SU-DHL-6 (cell line): Measurements from ENCODE around the gene RNF217.

Experiments
- H2AFZ ChIP-seq: fragments of 200-600 bp; sonication (generic); 2 replicates; pipeline ENCODE4 v1.6.1; 2014; ENCODE audit warnings: low read depth, mild to moderate bottlenecking, moderate library complexity, mixed read lengths, antibody characterized with exemption, low read length; ENCODE audit not compliant: severe bottlenecking
- H3F3A ChIP-seq: fragments of 200-600 bp; shearing (Covaris generic); 2 replicates; pipeline ENCODE4 v1.6.0; 2016; ENCODE audit warnings: antibody characterized with exemption, mild to moderate bottlenecking; ENCODE audit not compliant: insufficient read depth
- H3K27ac ChIP-seq: fragments of 200-600 bp; sonication (generic); 2 replicates; pipeline ENCODE4 v1.5.1; 2016; ENCODE audit warnings: low read depth, mild to moderate bottlenecking, low read length, moderate library complexity, mixed read lengths
- H3K27me3 ChIP-seq: fragments of 200-600 bp; sonication (generic), shearing (Covaris generic); 2 replicates; pipeline ENCODE4 v1.6.0; 2014; ENCODE audit warnings: mild to moderate bottlenecking, low read length
- H3K36me3 ChIP-seq: fragments of 200-600 bp; sonication (generic); 2 replicates; pipeline ENCODE4 v1.6.1; 2014; ENCODE audit warnings: mild to moderate bottlenecking, low read length, mixed read lengths
- H3K4me2 ChIP-seq: fragments of 300-600, 200-600 bp; shearing (Covaris generic), sonication (generic); 2 replicates; pipeline ENCODE4 v1.6.0; 2014; ENCODE audit warnings: low read length, low read depth, mild to moderate bottlenecking; ENCODE audit not compliant: poor library complexity, severe bottlenecking
- H3K4me3 ChIP-seq: fragments of 200-600 bp; sonication (generic); 2 replicates; pipeline ENCODE4 v1.5.1; 2014; ENCODE audit warnings: antibody characterized with exemption, low read length, mild to moderate bottlenecking, mixed read lengths; ENCODE audit not compliant: insufficient read depth, poor library complexity, severe bottlenecking
- H3K79me2 ChIP-seq: fragments of 200-600 bp; sonication (generic); 2 replicates; pipeline ENCODE4 v1.6.1; 2014; ENCODE audit warnings: mild to moderate bottlenecking, low read length, moderate library complexity; ENCODE audit not compliant: insufficient read depth
- H3K9ac ChIP-seq: fragments of 200-600 bp; sonication (generic); 2 replicates; pipeline ENCODE4 v1.7.0; 2014; ENCODE audit warnings: mild to moderate bottlenecking, low read length
- H3K9me2 ChIP-seq: fragments of 200-600 bp; sonication (generic); replicated peaks from 2 replicates; pipeline ENCODE4 v1.6.1; 2014; ENCODE audit warnings: low read length; ENCODE audit not compliant: insufficient read depth
- H3K9me3 ChIP-seq: fragments of 200-600 bp; sonication (generic); 2 replicates; pipeline ENCODE4 v1.6.1; 2014; ENCODE audit warnings: low read length, mixed read lengths; ENCODE audit not compliant: insufficient read depth
- H4K20me1 ChIP-seq: fragments of 200-600 bp; sonication (generic); 2 replicates; pipeline ENCODE4 v1.6.1; 2014; ENCODE audit warnings: low read depth, mild to moderate bottlenecking, antibody characterized with exemption, low read length, moderate library complexity, mixed read lengths
- CTCF ChIP-seq: fragments of 200-600 bp; sonication (generic); IDR thresholded peaks from one replicate; pipeline ENCODE4 v1.5.1; 2017; ENCODE audit warnings: antibody characterized with exemption, mild to moderate bottlenecking, low read length, moderate library complexity; ENCODE audit not compliant: insufficient read depth, poor library complexity, severe bottlenecking
- EZH2phosphoT487 ChIP-seq: fragments of 200-600 bp; sonication (generic), shearing (Covaris generic); conservative IDR thresholded peaks from 2 replicates; pipeline ENCODE4 v1.6.1; 2018; ENCODE audit warnings: mild to moderate bottlenecking, antibody characterized with exemption, low read length, moderate library complexity, mixed read lengths

Gene RNF217

GRCh38 chr6:125112934-125113333, 150.7 kb downstream of the RNF217 start:
- Histone ChIP-seq H3K9me2 (no peaks in the 10 kb centered on the region), H3K79me2 (no peaks in the 10 kb centered on the region), H3K4me3 (no peak overlapping the region), H3K9ac (no peak overlapping the region), H3K9me3 (0 out of 2 replicates have a peak, but pooled peaks cover 6% of the 10 kb centered on the region), H3K36me3 (no peaks in the 10 kb centered on the region), H3F3A (no peaks in the 10 kb centered on the region), H4K20me1 (no peaks in the 10 kb centered on the region), H3K27ac (no peak overlapping the region), H2AFZ (no peak overlapping the region), H3K4me2 (no peak overlapping the region), H3K27me3 (no peaks in the 10 kb centered on the region)
- TF ChIP-seq EZH2phosphoT487 (no peak), CTCF (no peak)

GRCh38 chr6:125114248-125114858, 152.1 kb downstream of the RNF217 start:
- H3K4me2 ChIP-seq: no peak overlapping the region

DNA sequence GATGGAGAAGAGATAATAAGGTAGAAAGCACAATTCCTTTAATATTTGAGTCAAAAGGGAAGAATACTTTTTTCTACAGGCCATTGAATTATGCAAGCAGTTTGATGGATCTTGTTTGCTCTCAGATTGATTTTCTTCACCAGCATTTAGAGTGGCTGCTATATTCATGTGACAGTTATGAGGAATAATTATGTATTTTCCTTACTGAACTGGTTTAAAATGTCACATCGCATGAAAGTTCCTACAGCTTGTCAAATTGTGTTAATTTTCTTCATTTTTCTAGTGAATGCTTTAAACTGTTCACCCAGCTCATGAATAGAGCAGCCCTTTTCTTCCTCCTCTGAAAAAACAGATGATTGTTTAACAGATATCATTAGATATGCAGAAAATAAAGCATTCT, 153.9 kb downstream of the RNF217 start:
- Histone ChIP-seq H4K20me1 (no peaks in the 10 kb centered on the region), H2AFZ (no peak overlapping the region), H3K9ac (no peak overlapping the region), H3K79me2 (no peaks in the 10 kb centered on the region), H3K9me3 (no peaks in the 10 kb centered on the region), H3K4me3 (no peak overlapping the region), H3K36me3 (no peaks in the 10 kb centered on the region), H3K9me2 (no peaks in the 10 kb centered on the region), H3K27me3 (no peaks in the 10 kb centered on the region), H3F3A (no peaks in the 10 kb centered on the region), H3K4me2 (no peak overlapping the region), H3K27ac (no peak overlapping the region)
- TF ChIP-seq CTCF (no peak), EZH2phosphoT487 (no peak)

More at GRCh38 chr6:125114248-125114858, 152.1 kb downstream of the RNF217 start:
- Histone ChIP-seq H4K20me1 (no peaks in the 10 kb centered on the region), H3K9ac (no peak overlapping the region), H3F3A (no peaks in the 10 kb centered on the region), H3K27ac (no peak overlapping the region), H3K4me3 (no peak overlapping the region), H3K9me2 (no peaks in the 10 kb centered on the region), H3K9me3 (0 out of 2 replicates have a peak, but pooled peaks cover 6% of the 10 kb centered on the region), H3K27me3 (no peaks in the 10 kb centered on the region), H2AFZ (no peak overlapping the region), H3K79me2 (no peaks in the 10 kb centered on the region), H3K36me3 (no peaks in the 10 kb centered on the region)
- peak; percentile 80 for TF ChIP-seq CTCF
- TF ChIP-seq EZH2phosphoT487: no peak
